Measurements from ENCODE around the gene TMIGD1.

GRCh38 chr17:30308406-30308805, 25.5 kb downstream of the TMIGD1 start:
- no peak for TF ChIP-seq POLR2A (IDR thresholded peaks at IDR 0.05)
- TF ChIP-seq CTCF (IDR thresholded peaks at IDR 0.05), result no peak

Data from thyroid gland (tissue), 4 donors.